ENCODE data around the gene PAX8. TPM values are rescaled to one million over a fixed set of nuclear protein-coding genes. Genes with fewer than 3 reads are reported as not detected.

Gene PAX8
- total and polyA plus RNA-seq, 10 of the 15 experiments (the other 5 are each of a cell fraction or from before 2014, with no cell fraction given), result 0.16 to 2.5 (median 0.97) TPM

- TF ChIP-seq CHD2 (IDR thresholded peaks at IDR 0.05; ENCODE audit: borderline replicate concordance, low read depth, low read length) (peak; percentile 11; the same call in 1 of the 2 replicates), IKZF2 (IDR thresholded peaks at IDR 0.05) (peak in 1 of 2 experiments; percentile 24; a peak in 2 of 4 replicates), SMAD5 (IDR thresholded peaks at IDR 0.05; ENCODE audit: low read depth) (0 out of 2 replicates have a peak, but pooled peaks have one; percentile 46), CREM (IDR thresholded peaks at IDR 0.05; ENCODE audit: low read depth) (peak; percentile 24; the same call in 1 of the 2 replicates), SPI1 (IDR thresholded peaks at IDR 0.05; ENCODE audit: borderline replicate concordance, insufficient read depth, low read depth, low read length) (peak; percentile 68; the same call in 1 of the 2 replicates)
These were observed 43.1 kb downstream of the PAX8 start (continued) for GRCh38 chr2:113235347-113236226.

- TF ChIP-seq GABPA (IDR thresholded peaks at IDR 0.05; ENCODE audit: low read depth), result 0 out of 2 replicates have a peak, but pooled peaks have one; percentile 5
- TF ChIP-seq PKNOX1 (IDR thresholded peaks at IDR 0.05), result no peak
- intact Hi-C loops (cut with micrococcal nuclease; ENCODE audit: unreplicated experiment) (no loop called here), in situ Hi-C loops (cut with MboI) (no loop called here)
- ChIA-PET RAD21 (ENCODE audit: unreplicated experiment) (interaction anchor here (0.8 to 2.0 kb wide), 6 partner anchors 13 to 97 kb away, joined by 3 to 9 read pairs (median 6); partner anchors contain the start of gene PSD4), POLR2A (interaction anchor here (1.0 to 2.6 kb wide), 3 partner anchors 10 to 60 kb away, joined by 3 to 10 read pairs (median 4); partner anchors contain the start of gene PSD4), SMC1A (ENCODE audit: uncharacterized antibody, unreplicated experiment) (interaction anchor here (1.0 to 2.4 kb wide), 6 partner anchors 15 to 100 kb away, joined by 3 to 6 read pairs (median 4); partner anchors contain the start of gene PSD4), CTCF (interaction anchor here (1.0 to 1.9 kb wide), 6 partner anchors 10 to 156 kb away, joined by 3 to 14 read pairs (median 6); no protein-coding TSS in a partner anchor)
- peak overlapping the region; percentile 3; the same call in 1 of the 2 replicates for H3K4me2 ChIP-seq (ENCODE audit: control insufficient read depth, insufficient read depth)
- H3K27me3 ChIP-seq (replicated peaks in 1 of 2; ENCODE audit: control insufficient read depth in 2 of 2, insufficient read depth in 2 of 2, low read length in 1 of 2), result no peaks in the 10 kb centered on the region; a peak in 2 of 4 replicates
- no peaks in the 10 kb centered on the region for H3K9me3 ChIP-seq (replicated peaks; ENCODE audit: control insufficient read depth, insufficient read depth, low read length)
- peak overlapping the region; percentile 73 for H3K4me3 ChIP-seq
- H3K9ac ChIP-seq (ENCODE audit: control insufficient read depth, insufficient read depth, low read length), result peak overlapping the region; percentile 71
- FAIRE-seq, result no peak
- H3K27ac ChIP-seq (ENCODE audit: control insufficient read depth, insufficient read depth), result peak overlapping the region; percentile 49; the same call in 1 of the 2 replicates
- H3K79me2 ChIP-seq (ENCODE audit: control insufficient read depth, insufficient read depth, low read length), result peaks cover 15% of the 10 kb centered on the region
- BruUV-seq (replicated peaks), result TSS peak; percentile 68
- DNase-seq (ENCODE audit: low read depth, low spot score), result no peak
- 83% methylated on average over 16 of the region's 16 CpGs for WGBS (ENCODE audit: insufficient coverage, insufficient replicate concordance, low lambda C conversion rate, missing lambda C conversion rate)
- peak; percentile 43 for ATAC-seq
- no peaks in the 10 kb centered on the region for H4K20me1 ChIP-seq (ENCODE audit: control insufficient read depth, insufficient read depth)
- peaks cover 0 to 1% of the 10 kb centered on the region in 2 experiments; a peak in 2 of 4 replicates for H3K36me3 ChIP-seq (ENCODE audit: control insufficient read depth in 2 of 2, insufficient read depth in 2 of 2, low read length in 1 of 2)
- peak overlapping the region; percentile 64 for H2AFZ ChIP-seq (ENCODE audit: control insufficient read depth, low read depth, low read length)
- H3K4me1 ChIP-seq (ENCODE audit: control insufficient read depth, insufficient read depth, low read length), result peaks cover 2% of the 10 kb centered on the region; the same call in 1 of the 2 replicates
These were observed 43.9 kb downstream of the PAX8 start for GRCh38 chr2:113234721-113235346.

Measured in GM12878 (cell line).